Caco-2 (cell line): ENCODE results near the gene EEPD1. TPM values are rescaled to one million over a fixed set of nuclear protein-coding genes. Genes with fewer than 3 reads are reported as not detected.

Experiments used
- BruUV-seq: library from RNA; stranded (reverse); fragments of 400-500 nt; replicated peaks from 2 replicates; lab custom pipeline; 2021; lab: Mats Ljungman, UMichigan
- CTCF ChIA-PET: fragments of 300-600 bp; sonication (Branson Sonifier 250); formaldehyde crosslinking; loops from one replicate; lab custom pipeline; 2022; ENCODE audit warnings: antibody characterized with exemption; lab: Charles Lee
- POLR2A ChIA-PET: fragments of 300-600 bp; sonication (Branson Sonifier 250); formaldehyde crosslinking; loops from one replicate; lab custom pipeline; 2022; ENCODE audit warnings: antibody characterized with exemption; lab: Charles Lee
- DNase-seq, 2 experiments: peaks; one replicate each; pipeline versions ENCODE4 v3.0.0 to v3.0.0-alpha.2; 2020 to 2022
- H3K27me3 ChIP-seq: replicated peaks from 2 replicates; pipeline ENCODE4 v1.6.0; 2011; ENCODE audit warnings: low read length; ENCODE audit not compliant: control insufficient read depth, insufficient read depth
- H3K36me3 ChIP-seq: 2 replicates; pipeline ENCODE4 v1.5.1; 2011; ENCODE audit warnings: low read length; ENCODE audit not compliant: control insufficient read depth, insufficient read depth
- H3K4me1 ChIP-seq: fragments of 250-450 bp; sonication (Bioruptor Pico); 2 replicates; pipeline ENCODE4 v1.5.1; 2020; ENCODE audit warnings: mild to moderate bottlenecking
- H3K4me3 ChIP-seq: 2 replicates; pipeline ENCODE4 v1.5.1; 2011; ENCODE audit warnings: low read depth, mild to moderate bottlenecking, control low read depth, low read length
- H3K9me3 ChIP-seq: fragments of 250-450 bp; sonication (Bioruptor Pico); 2 replicates; pipeline ENCODE4 v1.5.1; 2020; ENCODE audit warnings: mild to moderate bottlenecking, moderate library complexity
- H3K27ac Mint-ChIP-seq: one replicate; pipeline ENCODE4 v1.8.0; 2022; ENCODE audit warnings: mixed read lengths; ENCODE audit not compliant: unreplicated experiment
- H3K27me3 Mint-ChIP-seq: one replicate; pipeline ENCODE4 v1.8.0; 2022; ENCODE audit warnings: mixed read lengths; ENCODE audit not compliant: insufficient read depth, unreplicated experiment
- H3K36me3 Mint-ChIP-seq: one replicate; pipeline ENCODE4 v1.8.0; 2022; ENCODE audit warnings: mild to moderate bottlenecking, mixed read lengths; ENCODE audit not compliant: insufficient read depth, unreplicated experiment
- H3K4me1 Mint-ChIP-seq: one replicate; pipeline ENCODE4 v1.8.0; 2022; ENCODE audit warnings: low read depth, mixed read lengths; ENCODE audit not compliant: unreplicated experiment
- H3K4me3 Mint-ChIP-seq: one replicate; pipeline ENCODE4 v1.8.0; 2022; ENCODE audit warnings: mild to moderate bottlenecking, moderate library complexity, mixed read lengths; ENCODE audit not compliant: unreplicated experiment
- H3K9me3 Mint-ChIP-seq: one replicate; pipeline ENCODE4 v1.8.0; 2022; ENCODE audit warnings: mixed read lengths; ENCODE audit not compliant: unreplicated experiment
- CTCF ChIP-seq, 2 experiments: fragments of 200-600 bp in 1 of 2; IDR thresholded peaks; 1 replicate in 1 of 2; 2 replicates in 1 of 2; pipeline versions ENCODE4 v1.5.1 to v1.8.0; 2011 to 2022; ENCODE audit warnings: antibody characterized with exemption in 1 of 2, control low read depth in 1 of 2, inconsistent platforms in 1 of 2, low read depth in 1 of 2, low read length in 1 of 2, mild to moderate bottlenecking in 1 of 2, moderate library complexity in 1 of 2; ENCODE audit not compliant: insufficient read depth in 1 of 2, severe bottlenecking in 1 of 2, unreplicated experiment in 1 of 2
- intact Hi-C: fragments of 100-400 bp; cut with micrococcal nuclease; formaldehyde crosslinking; loops from one replicate; pipeline ENCODE4 v1.10.0; 2022; ENCODE audit not compliant: unreplicated experiment
- total RNA-seq: library from RNA; stranded (reverse); gene quantifications from 2 replicates; pipeline ENCODE4 v1.2.3, GENCODE V29; 2022

Gene EEPD1
- total RNA-seq, 1 experiment from 2014 or later = 1.8 TPM

- BruUV-seq = no TSS peak
- intact Hi-C loops = no loop called here
- Histone ChIP-seq H3K9me3 (0 out of 2 replicates have a peak, but pooled peaks cover 2% of the 10 kb centered on the region), H3K27me3 (no peaks in the 10 kb centered on the region), H3K4me1 (no peaks in the 10 kb centered on the region), H3K36me3 (no peaks in the 10 kb centered on the region), H3K4me3 (no peak overlapping the region)
- Mint-ChIP-seq H3K4me3 (no peak overlapping the region), H3K27me3 (no peaks in the 10 kb centered on the region), H3K4me1 (peaks cover 7% of the 10 kb centered on the region), H3K9me3 (no peaks in the 10 kb centered on the region), H3K36me3 (no peaks in the 10 kb centered on the region), H3K27ac (no peak overlapping the region)
- POLR2A ChIA-PET = interaction anchor here (0.7 kb wide), 1 partner anchor 549 kb away, joined by 3 read pairs; no protein-coding TSS in a partner anchor
- no peak for TF ChIP-seq CTCF (IDR thresholded peaks at IDR 0.05; ENCODE audit: insufficient read depth in 1 of 2, low read depth in 1 of 2, low read length in 1 of 2, severe bottlenecking in 1 of 2, unreplicated experiment in 1 of 2)
- CTCF ChIA-PET = no interaction called here
- no peak for DNase-seq
Measured at GRCh38 chr7:36349626-36350025, 196.6 kb downstream of the EEPD1 start.

Other genes with a start within 250 kb of the EEPD1 start
- gene ANLN, start 236.6 kb downstream of the EEPD1 start, total RNA-seq = 105 and 106 TPM in 2 replicates